Gastrocnemius medialis (tissue), 4 donors: Measurements from ENCODE around the gene TAS2R60. TPM values are rescaled to one million over a fixed set of nuclear protein-coding genes. Genes with fewer than 3 reads are reported as not detected.

Experiments used
- ATAC-seq, 2 donors: fragments of 150-250 bp; one replicate each; pipeline ENCODE4 v1.9.1; 2016
- DNase-seq, 2 donors: peaks; one replicate each; pipeline ENCODE4 v3.0.0-alpha.2; 2019
- H3K27ac ChIP-seq, 4 donors: fragments of 200-600 bp; sonication (generic); 1 replicate in 1 of 4; 2 replicates in 3 of 4; pipeline ENCODE4 v1.5.1; 2016 to 2018; ENCODE audit warnings: mild to moderate bottlenecking in 2 of 4, moderate library complexity in 1 of 4
- H3K27me3 ChIP-seq, 3 donors: fragments of 200-600 bp; sonication (generic) in 2 of 3; 1 replicate in 1 of 3; 2 replicates in 2 of 3; pipeline versions ENCODE4 v1.5.1 to v1.6.0; 2016 to 2019; ENCODE audit warnings: mild to moderate bottlenecking in 1 of 3, moderate library complexity in 1 of 3
- H3K36me3 ChIP-seq, 2 donors: fragments of 200-600 bp; sonication (generic) in 1 of 2; one replicate each; pipeline ENCODE4 v1.5.1; 2017 to 2018
- H3K4me1 ChIP-seq, 2 donors: fragments of 200-600 bp; sonication (generic) in 1 of 2; one replicate each; pipeline ENCODE4 v1.5.1; 2016 to 2017; ENCODE audit warnings: mild to moderate bottlenecking in 2 of 2
- H3K4me3 ChIP-seq, 4 donors: fragments of 200-600 bp; sonication (generic) in 3 of 4; 1 replicate in 1 of 4; 2 replicates in 3 of 4; pipeline ENCODE4 v1.5.1; 2016 to 2019; ENCODE audit warnings: mild to moderate bottlenecking in 2 of 4
- H3K9me3 ChIP-seq, 3 donors: fragments of 200-600 bp; sonication (generic) in 2 of 3; 1 replicate in 1 of 3; 2 replicates in 2 of 3; pipeline ENCODE4 v1.5.1; 2016 to 2019
- CTCF ChIP-seq, 5 experiments: fragments of 450-650 bp in 3 of 5; fragments of 200-600 bp in 2 of 5; sonication (generic) in 2 of 5; IDR thresholded peaks in 4 of 5; conservative IDR thresholded peaks in 1 of 5; 1 replicate in 4 of 5; 2 replicates in 1 of 5; pipeline ENCODE4 v1.5.1; 2016 to 2019; ENCODE audit warnings: antibody characterized with exemption in 5 of 5, mild to moderate bottlenecking in 3 of 5, moderate library complexity in 3 of 5
- POLR2A ChIP-seq, 2 donors: fragments of 450-650 bp; IDR thresholded peaks; one replicate each; pipeline ENCODE4 v1.6.1; 2017; ENCODE audit warnings: antibody characterized with exemption in 2 of 2, mild to moderate bottlenecking in 2 of 2, moderate library complexity in 2 of 2
- in situ Hi-C, 4 donors: fragments of 200-750 bp; cut with MboI; loops; one replicate each; pipeline versions ENCODE4 v1.15.0 to v1.8.0; 2017; ENCODE audit warnings: low sequenced_read_pairs in 4 of 4
- intact Hi-C: fragments of 100-400 bp; cut with DNase I; formaldehyde crosslinking; loops from one replicate; pipeline ENCODE4 v1.15.1; 2023; ENCODE audit warnings: low total_unique reads
- total RNA-seq, 4 donors: library from RNA; depleted of rRNA; stranded (reverse); fragments of >200 nt; gene quantifications; one replicate each; pipeline versions ENCODE4 v1.1.0 to v1.2.3, GENCODE V29; 2016

Gene TAS2R60
- total RNA-seq, 4 donors from 2014 or later = not detected

DNA sequence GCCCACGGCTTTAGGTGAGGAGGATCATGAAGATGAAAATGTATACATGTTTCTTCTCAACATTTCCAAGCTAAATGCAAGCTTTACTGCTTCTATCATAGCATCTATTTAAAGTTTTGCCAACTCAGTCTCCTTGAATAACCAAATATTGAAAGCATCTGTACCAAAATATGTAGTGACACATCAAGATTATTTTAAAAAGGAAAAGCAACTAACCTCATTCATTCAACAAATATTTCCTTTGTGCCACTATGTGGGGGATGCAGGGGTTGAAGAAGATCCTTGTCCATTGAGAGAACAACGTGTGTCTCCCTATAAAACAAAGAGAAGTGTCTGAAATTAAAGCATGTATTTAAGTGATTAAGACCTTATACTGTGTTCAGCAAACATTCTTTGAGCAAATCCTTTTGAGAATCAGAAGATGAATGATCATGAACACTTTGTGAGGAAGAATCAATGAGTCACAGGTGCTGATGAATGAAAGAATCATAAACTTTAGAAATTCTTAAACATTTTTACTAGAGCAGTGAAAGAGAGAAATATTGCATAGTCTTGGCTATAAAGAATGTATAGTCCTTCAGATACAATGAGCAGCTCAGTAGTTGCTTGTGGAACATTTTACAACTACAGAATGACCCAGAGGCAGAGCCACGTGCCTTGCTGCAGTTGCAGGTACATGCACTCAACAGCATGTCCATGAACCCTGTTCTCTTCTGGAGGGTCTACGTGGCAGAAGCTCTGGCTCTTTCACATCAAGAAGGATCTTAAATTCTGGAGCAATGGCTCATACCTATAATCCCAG lies 13.9 kb downstream of the TAS2R60 start:
- DNase-seq (no peak), ATAC-seq (no peak)
- no peak overlapping the region for H3K27ac ChIP-seq
- H3K4me3 ChIP-seq = no peak overlapping the region
- no peak for TF ChIP-seq POLR2A (IDR thresholded peaks at IDR 0.05)
- no peaks in the 10 kb centered on the region for H3K4me1 ChIP-seq
- H3K36me3 ChIP-seq = no peaks in the 10 kb centered on the region
- intact Hi-C loops = no loop called here
- H3K9me3 ChIP-seq = no peaks in the 10 kb centered on the region
- no peaks in the 10 kb centered on the region for H3K27me3 ChIP-seq
- in situ Hi-C loops = no loop called here

DNA sequence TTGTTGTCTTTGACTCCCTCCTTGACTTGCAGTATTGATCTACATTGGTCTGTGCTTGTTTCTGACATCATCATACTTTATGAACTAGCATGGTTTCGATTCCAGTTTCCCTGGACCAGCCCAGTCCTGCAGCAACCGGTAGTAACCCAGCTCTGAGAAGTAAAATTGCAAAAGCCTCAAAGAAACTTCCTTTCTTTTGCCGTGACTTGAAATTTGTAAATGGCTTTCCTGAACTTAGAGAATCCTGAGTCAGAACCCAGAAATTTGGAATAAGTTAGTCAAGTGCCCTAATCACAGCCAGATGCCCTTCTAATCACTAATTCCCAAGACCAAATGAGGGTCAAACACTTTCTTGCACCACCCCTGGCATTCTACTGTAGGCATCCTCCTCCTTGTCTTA lies 15.0 kb downstream of the TAS2R60 start:
- no peak for TF ChIP-seq POLR2A (IDR thresholded peaks at IDR 0.05)
- TF ChIP-seq CTCF (IDR thresholded peaks at IDR 0.05 in 4 of 5, conservative IDR thresholded peaks at IDR 0.05 in 1 of 5) = no peak
- Histone ChIP-seq H3K27ac (no peak overlapping the region), H3K4me1 (no peaks in the 10 kb centered on the region), H3K4me3 (no peak overlapping the region), H3K27me3 (no peaks in the 10 kb centered on the region), H3K36me3 (no peaks in the 10 kb centered on the region), H3K9me3 (no peaks in the 10 kb centered on the region)
- in situ Hi-C loops = no loop called here
- ATAC-seq (no peak), DNase-seq (no peak)
- intact Hi-C loops = no loop called here

DNA sequence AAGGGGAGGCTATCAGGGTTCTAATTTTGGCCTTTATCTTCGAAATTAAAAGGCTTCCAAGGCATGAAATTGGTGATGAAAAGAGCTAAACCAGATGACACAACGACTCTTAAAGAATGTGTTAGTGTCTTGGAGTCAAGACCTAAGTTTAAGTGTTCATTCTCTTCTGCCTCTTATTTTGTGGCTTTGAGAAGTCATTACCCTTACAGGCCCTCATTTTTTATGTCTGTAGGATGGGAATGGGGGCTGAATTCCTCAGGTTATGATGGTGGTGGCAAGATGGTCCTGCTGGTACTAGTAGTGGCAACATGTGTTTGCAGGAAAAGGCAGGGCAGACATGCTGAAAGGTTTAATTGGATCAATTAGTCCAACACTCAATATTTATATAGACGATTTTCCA lies 15.4 kb downstream of the TAS2R60 start:
- Histone ChIP-seq H3K36me3 (no peaks in the 10 kb centered on the region), H3K4me3 (no peak overlapping the region), H3K4me1 (no peaks in the 10 kb centered on the region), H3K27me3 (no peaks in the 10 kb centered on the region), H3K27ac (no peak overlapping the region), H3K9me3 (no peaks in the 10 kb centered on the region)
- DNase-seq (no peak), ATAC-seq (no peak)
- intact Hi-C loops (no loop called here), in situ Hi-C loops (no loop called here)
- TF ChIP-seq POLR2A (IDR thresholded peaks at IDR 0.05) = no peak
- TF ChIP-seq CTCF (IDR thresholded peaks at IDR 0.05 in 4 of 5, conservative IDR thresholded peaks at IDR 0.05 in 1 of 5) = no peak

- in situ Hi-C loops = no loop called here
- DNase-seq = no peak
- no peaks in the 10 kb centered on the region for H3K36me3 ChIP-seq
- H3K27me3 ChIP-seq = no peaks in the 10 kb centered on the region
- no peak for TF ChIP-seq CTCF (IDR thresholded peaks at IDR 0.05 in 4 of 5, conservative IDR thresholded peaks at IDR 0.05 in 1 of 5)
- no peak for TF ChIP-seq POLR2A (IDR thresholded peaks at IDR 0.05)
- ATAC-seq = no peak
- no peak overlapping the region for H3K27ac ChIP-seq
- H3K9me3 ChIP-seq = no peaks in the 10 kb centered on the region
- H3K4me3 ChIP-seq = no peak overlapping the region
- no peaks in the 10 kb centered on the region for H3K4me1 ChIP-seq
- intact Hi-C loops = no loop called here
Measured at GRCh38 chr7:143459359-143459758, 16.1 kb downstream of the TAS2R60 start.

- in situ Hi-C loops (no loop called here), intact Hi-C loops (no loop called here)
- Histone ChIP-seq H3K27me3 (no peaks in the 10 kb centered on the region), H3K9me3 (no peaks in the 10 kb centered on the region), H3K36me3 (no peaks in the 10 kb centered on the region), H3K4me3 (no peak overlapping the region), H3K27ac (no peak overlapping the region), H3K4me1 (no peaks in the 10 kb centered on the region)
- TF ChIP-seq POLR2A (IDR thresholded peaks at IDR 0.05) (no peak), CTCF (IDR thresholded peaks at IDR 0.05 in 4 of 5, conservative IDR thresholded peaks at IDR 0.05 in 1 of 5) (no peak)
- ATAC-seq (no peak), DNase-seq (no peak)
Measured at GRCh38 chr7:143460271-143460979, 17.2 kb downstream of the TAS2R60 start.
